GM12878 (cell line): ENCODE data around the gene CDH1. TPM values are rescaled to one million over a fixed set of nuclear protein-coding genes. Genes with fewer than 3 reads are reported as not detected.

Experiments
- ATAC-seq: fragments of 200-7000 bp; cut with Tn5 transposase; 3 replicates; pipeline ENCODE4 v1.9.1; 2020; ENCODE audit warnings: mild to moderate bottlenecking, moderate library complexity
- BruUV-seq: library from RNA; stranded (reverse); fragments of 400-500 nt; replicated peaks from 2 replicates; lab custom pipeline; 2021; lab: Mats Ljungman, UMichigan
- CTCF ChIA-PET: fragments of 300-600 bp; sonication (Branson Sonifier 250); formaldehyde crosslinking; extraction: SDS; loops from one replicate; lab custom pipeline; 2021; ENCODE audit warnings: inconsistent platforms; lab: Yijun Ruan, JAX
- POLR2A ChIA-PET: fragments of 350-600 bp; formaldehyde crosslinking; extraction: SDS; loops from one replicate; lab custom pipeline; 2021; ENCODE audit warnings: inconsistent platforms; lab: Charles Lee
- RAD21 ChIA-PET: fragments of 300-600 bp; sonication (Branson Sonifier 250); formaldehyde crosslinking; loops from one replicate; lab custom pipeline; 2023; ENCODE audit warnings: antibody characterized with exemption; ENCODE audit not compliant: unreplicated experiment; lab: Charles Lee
- SMC1A ChIA-PET: fragments of 300-600 bp; sonication (Branson Sonifier 250); formaldehyde crosslinking; loops from one replicate; lab custom pipeline; 2023; ENCODE audit not compliant: unreplicated experiment, uncharacterized antibody; lab: Charles Lee
- DNase-seq: peaks from one replicate; pipeline ENCODE4 v3.0.0-alpha.2; 2011; ENCODE audit warnings: low read depth, low spot score
- FAIRE-seq: peaks from 3 replicates; lab custom pipeline; 2011; peaks lifted over from hg19 to GRCh38; lab: Jason Lieb, UNC
- H2AFZ ChIP-seq: 2 replicates; pipeline ENCODE4 v1.6.0; 2011; ENCODE audit warnings: low read depth, low read length, control low read depth; ENCODE audit not compliant: control insufficient read depth
- H3K27ac ChIP-seq: 2 replicates; pipeline ENCODE4 v1.5.1; 2011; ENCODE audit warnings: control low read depth; ENCODE audit not compliant: control insufficient read depth, insufficient read depth
- H3K27me3 ChIP-seq, 2 experiments: replicated peaks in 1 of 2; 2 replicates each; pipeline versions ENCODE4 v1.6.0 to v1.6.1; 2011; ENCODE audit warnings: low read length in 1 of 2; ENCODE audit not compliant: control insufficient read depth in 2 of 2, insufficient read depth in 2 of 2
- H3K36me3 ChIP-seq, 2 experiments: 2 replicates each; pipeline ENCODE4 v1.5.1; 2011; ENCODE audit warnings: low read length in 1 of 2; ENCODE audit not compliant: control insufficient read depth in 2 of 2, insufficient read depth in 2 of 2
- H3K4me1 ChIP-seq: 2 replicates; pipeline ENCODE4 v1.6.1; 2011; ENCODE audit warnings: mild to moderate bottlenecking, low read length, moderate library complexity, mixed read lengths; ENCODE audit not compliant: control insufficient read depth, insufficient read depth
- H3K4me2 ChIP-seq: 2 replicates; pipeline ENCODE4 v1.6.0; 2011; ENCODE audit warnings: control low read depth; ENCODE audit not compliant: control insufficient read depth, insufficient read depth
- H3K4me3 ChIP-seq: fragments of 200-600 bp; sonication (generic); 2 replicates; pipeline ENCODE4 v1.5.1; 2016
- H3K79me2 ChIP-seq: 2 replicates; pipeline ENCODE4 v1.6.0; 2011; ENCODE audit warnings: low read length; ENCODE audit not compliant: control insufficient read depth, insufficient read depth
- H3K9ac ChIP-seq: 2 replicates; pipeline ENCODE4 v1.8.0; 2011; ENCODE audit warnings: low read length, control low read depth, mixed read lengths; ENCODE audit not compliant: control insufficient read depth, insufficient read depth
- H3K9me3 ChIP-seq: replicated peaks from 3 replicates; pipeline ENCODE4 v1.5.1; 2011; ENCODE audit warnings: mild to moderate bottlenecking, low read length; ENCODE audit not compliant: control insufficient read depth, insufficient read depth
- H4K20me1 ChIP-seq: 2 replicates; pipeline ENCODE4 v1.6.0; 2011; ENCODE audit not compliant: control insufficient read depth, insufficient read depth
- ATF3 ChIP-seq: IDR thresholded peaks from 2 replicates; pipeline ENCODE4 v1.6.1; 2011; ENCODE audit warnings: low read depth, mild to moderate bottlenecking, low read length, moderate library complexity, borderline replicate concordance; ENCODE audit errors: extremely low read depth
- BHLHE40 ChIP-seq, 2 experiments: fragments of 450-650 bp in 1 of 2; IDR thresholded peaks; 2 replicates each; pipeline ENCODE4 v1.6.1; 2011 to 2017; ENCODE audit warnings: low read depth in 2 of 2, borderline replicate concordance in 1 of 2, improper control_type of control experiment in 1 of 2, low read length in 1 of 2, mild to moderate bottlenecking in 1 of 2
- CHD2 ChIP-seq: IDR thresholded peaks from 2 replicates; pipeline ENCODE4 v1.6.1; 2011; ENCODE audit warnings: low read depth, low read length, improper control_type of control experiment, borderline replicate concordance
- EP300 ChIP-seq, 2 experiments: fragments of 150-350 bp in 1 of 2; IDR thresholded peaks; 2 replicates each; pipeline ENCODE4 v1.6.1; 2011 to 2012; ENCODE audit warnings: low read depth in 2 of 2, low read length in 2 of 2, borderline replicate concordance in 1 of 2, improper control_type of control experiment in 1 of 2, inconsistent platforms in 1 of 2; ENCODE audit not compliant: control insufficient read depth in 1 of 2
- ETV6 ChIP-seq, 2 experiments: fragments of 450-650 bp in 1 of 2; IDR thresholded peaks in 1 of 2; conservative IDR thresholded peaks in 1 of 2; 2 replicates each; pipeline ENCODE4 v1.6.1; 2014; ENCODE audit warnings: antibody characterized with exemption in 1 of 2, borderline replicate concordance in 1 of 2, low read depth in 1 of 2, mild to moderate bottlenecking in 1 of 2, moderate library complexity in 1 of 2
- EZH2 ChIP-seq: IDR thresholded peaks from 2 replicates; pipeline ENCODE4 v1.6.1; 2012; ENCODE audit warnings: low read depth, mild to moderate bottlenecking, control low read depth, inconsistent platforms, low read length, borderline replicate concordance; ENCODE audit not compliant: control insufficient read depth
- FOXK2 ChIP-seq: fragments of 450-650 bp; IDR thresholded peaks from 2 replicates; pipeline ENCODE4 v1.6.1; 2017; ENCODE audit warnings: mild to moderate bottlenecking, moderate library complexity
- IKZF1 ChIP-seq: fragments of 450-650 bp; conservative IDR thresholded peaks from 2 replicates; pipeline ENCODE4 v1.6.1; 2017; ENCODE audit warnings: antibody characterized with exemption, mild to moderate bottlenecking
- IKZF2 ChIP-seq, 2 experiments: fragments of 450-650 bp; IDR thresholded peaks; 2 replicates each; pipeline ENCODE4 v1.6.1; 2017; ENCODE audit warnings: mild to moderate bottlenecking in 2 of 2, moderate library complexity in 2 of 2
- JUND ChIP-seq: IDR thresholded peaks from 2 replicates; pipeline ENCODE4 v1.6.1; 2012; ENCODE audit warnings: low read depth, mild to moderate bottlenecking, low read length, improper control_type of control experiment, moderate library complexity
- NFYB ChIP-seq: IDR thresholded peaks from 2 replicates; pipeline ENCODE4 v1.6.1; 2011; ENCODE audit warnings: low read depth, mild to moderate bottlenecking, low read length, improper control_type of control experiment, moderate library complexity; ENCODE audit not compliant: insufficient read depth
- RAD21 ChIP-seq: IDR thresholded peaks from 2 replicates; pipeline ENCODE4 v1.6.1; 2011; ENCODE audit warnings: mild to moderate bottlenecking, low read depth, low read length, moderate library complexity; ENCODE audit not compliant: insufficient read depth
- RCOR1 ChIP-seq: conservative IDR thresholded peaks from 2 replicates; pipeline ENCODE4 v1.6.1; 2012; ENCODE audit warnings: low read depth, low read length, improper control_type of control experiment
- RELB ChIP-seq: fragments of 450-650 bp; IDR thresholded peaks from 2 replicates; pipeline ENCODE4 v1.6.1; 2017; ENCODE audit warnings: low read depth, mild to moderate bottlenecking, moderate library complexity
- SMAD1 ChIP-seq: fragments of 450-650 bp; IDR thresholded peaks from 2 replicates; pipeline ENCODE4 v1.6.1; 2018; ENCODE audit warnings: mild to moderate bottlenecking, low read depth; ENCODE audit not compliant: partially characterized antibody
- YBX1 ChIP-seq: fragments of 450-650 bp; IDR thresholded peaks from 2 replicates; pipeline ENCODE4 v1.6.1; 2016; ENCODE audit warnings: antibody characterized with exemption
- WGBS: methylation state at CpG from one replicate; pipeline ENCODE4 v1.1.6; 2016; ENCODE audit warnings: low lambda C conversion rate; ENCODE audit not compliant: insufficient replicate concordance, insufficient coverage; ENCODE audit errors: missing lambda C conversion rate; 5-methylcytosine and 5-hydroxymethylcytosine counted together
- in situ Hi-C: fragments of 300-500 bp; cut with MboI; formaldehyde crosslinking; loops from 9 replicates; pipeline ENCODE4 v1.14.3; 2018; ENCODE audit warnings: mixed read lengths
- intact Hi-C: fragments of 100-400 bp; cut with micrococcal nuclease; formaldehyde crosslinking; loops from one replicate; pipeline ENCODE4 v1.14.2; 2022; ENCODE audit not compliant: unreplicated experiment
- polyA plus RNA-seq, 11 experiments: library from polyadenylated mRNA; depleted of rRNA in 4 of 11; unstranded in 6 of 11; stranded (reverse) in 5 of 11; fragments of >200 nt; fragmentation: Nextera tagmentation in 4 of 11; fragmentation: Illumina TruSeq in 1 of 11; extraction: Ambion mirVana in 4 of 11; extraction: Trizol in 1 of 11; gene quantifications; 1 replicate in 1 of 11; 2 replicates in 10 of 11; pipeline versions ENCODE4 v1.2.1 to v1.2.3, GENCODE V29; 2011 to 2016; ENCODE audit warnings: inconsistent platforms in 2 of 11, missing spikeins in 2 of 11, low read depth in 1 of 11
- total RNA-seq, 4 experiments: library from RNA; depleted of rRNA in 3 of 4; stranded (reverse); fragments of >200 nt in 3 of 4; fragmentation: Illumina TruSeq in 1 of 4; extraction: Trizol in 1 of 4; gene quantifications; 2 replicates each; pipeline versions ENCODE4 v1.2.1 to v1.2.3, GENCODE V29; 2013 to 2021

The CDH1 gene
- total and polyA plus RNA-seq, 10 of the 15 experiments (the other 5 are each of a cell fraction or from before 2014, with no cell fraction given) = 2.2 to 30.6 (median 17.7) TPM

- ChIA-PET POLR2A (interaction anchor here (0.5 to 3.1 kb wide), 7 partner anchors 10 to 539 kb away, joined by 3 to 17 read pairs (median 5); no protein-coding TSS in a partner anchor), CTCF (interaction anchor here (1.0 to 1.2 kb wide), 4 partner anchors 10 to 54 kb away, joined by 3 to 6 read pairs (median 3); no protein-coding TSS in a partner anchor), SMC1A (interaction anchor here (0.5 to 4.3 kb wide), 16 partner anchors 10 to 107 kb away, joined by 3 to 26 read pairs (median 3); no protein-coding TSS in a partner anchor), RAD21 (interaction anchor here (1.0 to 2.5 kb wide), 4 partner anchors 13 to 43 kb away, joined by 4 to 19 read pairs (median 5); no protein-coding TSS in a partner anchor)
- Histone ChIP-seq H3K36me3 (no peaks in the 10 kb centered on the region), H3K27me3 (no peaks in the 10 kb centered on the region; a peak in 1 of 4 replicates), H3K9me3 (no peaks in the 10 kb centered on the region; the same call in 2 of the 3 replicates), H3K79me2 (no peaks in the 10 kb centered on the region), H3K27ac (no peak overlapping the region), H4K20me1 (no peaks in the 10 kb centered on the region), H3K9ac (no peak overlapping the region), H2AFZ (no peak overlapping the region), H3K4me2 (peak overlapping the region; percentile 26), H3K4me3 (no peak overlapping the region), H3K4me1 (peaks cover 21% of the 10 kb centered on the region)
- FAIRE-seq = peak; percentile 80
- no peak for DNase-seq
- ATAC-seq = peak; percentile 47
- 43% methylated on average over 7 of the region's 7 CpGs for WGBS
- BruUV-seq = no TSS peak
- intact Hi-C loops = loop anchor here (1.0 kb wide), 1 partner anchor 16 kb away; no protein-coding TSS in a partner anchor
- in situ Hi-C loops = no loop called here
- TF ChIP-seq IKZF1 (peak; percentile 46), RAD21 (no peak), IKZF2 (IDR thresholded peaks at IDR 0.05) (peak in 1 of 2 experiments; percentile 56; a peak in 2 of 4 replicates), BHLHE40 (IDR thresholded peaks at IDR 0.05; ENCODE audit: borderline replicate concordance in 1 of 2, low read depth in 2 of 2, low read length in 1 of 2) (no peak), ETV6 (conservative IDR thresholded peaks at IDR 0.05 in 1 of 2, IDR thresholded peaks at IDR 0.05 in 1 of 2; ENCODE audit: borderline replicate concordance in 1 of 2, low read depth in 1 of 2) (no peak), SMAD1 (no peak), RCOR1 (no peak), JUND (no peak), RELB (peak; percentile 26; the same call in 1 of the 2 replicates), EZH2 (no peak), EP300 (IDR thresholded peaks at IDR 0.05; ENCODE audit: borderline replicate concordance in 1 of 2, control insufficient read depth in 1 of 2, low read depth in 2 of 2, low read length in 2 of 2) (peak in 1 of 2 experiments; percentile 26; a peak in 1 of 4 replicates), YBX1 (no peak), CHD2 (no peak), FOXK2 (no peak), NFYB (no peak), ATF3 (no peak)
These were observed 3.0 kb downstream of the CDH1 start for GRCh38 chr16:68739964-68740627.
